T-helper 1 cell treated with Interleukin-12 subunit alpha and Interleukin-12 subunit beta and Interleukin-4 antibody, amounts not matched to agents 30 ng/mL and 1 ng/mL, for 36 hours (primary cell): ENCODE data around the gene MTNR1B. TPM values are rescaled to one million over a fixed set of nuclear protein-coding genes. Genes with fewer than 3 reads are reported as not detected.

Experiments used
- total RNA-seq: library from RNA; stranded (reverse); gene quantifications from 2 replicates; pipeline ENCODE4 v1.2.3, GENCODE V29; 2022

MTNR1B gene
- total RNA-seq, 1 donor from 2014 or later: not detected

Other genes with a start within 250 kb of the MTNR1B start
- gene SLC36A4, start 228.3 kb downstream of the MTNR1B start, total RNA-seq: 10.3 and 14.1 TPM in 2 replicates